Gastrocnemius medialis (tissue), 4 donors: ENCODE results near the gene CAVIN2.

Source experiments
- CTCF ChIP-seq, 5 experiments: fragments of 450-650 bp in 3 of 5; fragments of 200-600 bp in 2 of 5; sonication (generic) in 2 of 5; IDR thresholded peaks in 4 of 5; conservative IDR thresholded peaks in 1 of 5; 1 replicate in 4 of 5; 2 replicates in 1 of 5; pipeline ENCODE4 v1.5.1; 2016 to 2019; ENCODE audit warnings: antibody characterized with exemption in 5 of 5, mild to moderate bottlenecking in 3 of 5, moderate library complexity in 3 of 5
- POLR2A ChIP-seq, 2 donors: fragments of 450-650 bp; IDR thresholded peaks; one replicate each; pipeline ENCODE4 v1.6.1; 2017; ENCODE audit warnings: antibody characterized with exemption in 2 of 2, mild to moderate bottlenecking in 2 of 2, moderate library complexity in 2 of 2

GRCh38 chr2:191855382-191855781 is 8.5 kb upstream of the CAVIN2 start:
- TF ChIP-seq CTCF (IDR thresholded peaks at IDR 0.05 in 4 of 5, conservative IDR thresholded peaks at IDR 0.05 in 1 of 5) (no peak), POLR2A (IDR thresholded peaks at IDR 0.05) (no peak)
